HL-60 (cell line): ENCODE measurements around the gene RUNX2.

ENCODE experiments used
- GABPA ChIP-seq: IDR thresholded peaks from 2 replicates; pipeline ENCODE4 v1.6.1; 2012; ENCODE audit warnings: low read depth
- POLR2AphosphoS5 ChIP-seq: IDR thresholded peaks from 2 replicates; pipeline ENCODE4 v1.6.1; 2012; ENCODE audit warnings: low read depth
- SPI1 ChIP-seq: IDR thresholded peaks from 2 replicates; pipeline ENCODE4 v1.6.1; 2012; ENCODE audit warnings: low read depth, mild to moderate bottlenecking, borderline replicate concordance
- TF ChIP-seq, protein P1 (sequence below): IDR thresholded peaks from 2 replicates; pipeline ENCODE4 v1.6.1; 2012; ENCODE audit warnings: low read depth; ENCODE audit not compliant: insufficient replicate concordance
- TF ChIP-seq, protein P2 (sequence below): IDR thresholded peaks from one replicate; pipeline ENCODE4 v1.5.1; 2011; ENCODE audit warnings: low read length, control low read depth, inconsistent platforms; ENCODE audit not compliant: insufficient read depth

DNA sequence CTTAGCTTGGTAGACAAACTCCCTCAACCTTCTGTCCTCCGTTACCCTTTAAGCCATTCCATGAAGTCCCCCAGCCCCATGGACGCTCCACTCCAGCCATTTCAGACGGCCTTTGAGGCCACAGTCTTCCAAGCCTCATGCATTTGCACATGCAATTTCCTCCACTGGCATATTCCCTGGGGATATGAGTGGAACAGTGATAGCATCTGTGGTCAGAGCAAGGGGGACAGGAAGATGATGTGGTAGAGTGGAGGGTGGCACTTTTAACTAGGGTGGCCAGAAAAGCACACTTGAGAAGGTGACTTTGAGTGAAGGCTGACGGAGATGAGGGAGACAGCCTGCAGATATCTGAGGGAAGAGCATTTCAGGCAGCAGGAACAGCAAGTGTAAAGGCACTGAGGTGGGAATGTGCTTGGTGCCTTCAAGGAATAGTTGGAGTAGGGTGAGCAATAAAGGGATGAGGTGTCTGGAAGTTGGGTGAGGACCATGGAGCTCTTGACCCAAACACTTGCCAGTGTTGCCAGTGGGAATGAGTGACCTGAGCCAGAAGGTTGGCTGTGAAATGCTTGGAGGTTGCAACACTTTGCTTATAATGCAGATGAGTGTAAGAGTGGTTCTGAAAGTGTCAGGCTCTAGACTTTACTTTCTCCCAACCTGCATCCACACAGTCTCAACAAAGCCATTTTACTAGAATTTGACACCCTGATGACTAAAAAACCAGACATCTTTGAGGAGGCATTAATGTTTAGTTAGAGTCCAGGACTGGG lies 325.2 kb downstream of the RUNX2 start:
- TF ChIP-seq, protein P1, sequence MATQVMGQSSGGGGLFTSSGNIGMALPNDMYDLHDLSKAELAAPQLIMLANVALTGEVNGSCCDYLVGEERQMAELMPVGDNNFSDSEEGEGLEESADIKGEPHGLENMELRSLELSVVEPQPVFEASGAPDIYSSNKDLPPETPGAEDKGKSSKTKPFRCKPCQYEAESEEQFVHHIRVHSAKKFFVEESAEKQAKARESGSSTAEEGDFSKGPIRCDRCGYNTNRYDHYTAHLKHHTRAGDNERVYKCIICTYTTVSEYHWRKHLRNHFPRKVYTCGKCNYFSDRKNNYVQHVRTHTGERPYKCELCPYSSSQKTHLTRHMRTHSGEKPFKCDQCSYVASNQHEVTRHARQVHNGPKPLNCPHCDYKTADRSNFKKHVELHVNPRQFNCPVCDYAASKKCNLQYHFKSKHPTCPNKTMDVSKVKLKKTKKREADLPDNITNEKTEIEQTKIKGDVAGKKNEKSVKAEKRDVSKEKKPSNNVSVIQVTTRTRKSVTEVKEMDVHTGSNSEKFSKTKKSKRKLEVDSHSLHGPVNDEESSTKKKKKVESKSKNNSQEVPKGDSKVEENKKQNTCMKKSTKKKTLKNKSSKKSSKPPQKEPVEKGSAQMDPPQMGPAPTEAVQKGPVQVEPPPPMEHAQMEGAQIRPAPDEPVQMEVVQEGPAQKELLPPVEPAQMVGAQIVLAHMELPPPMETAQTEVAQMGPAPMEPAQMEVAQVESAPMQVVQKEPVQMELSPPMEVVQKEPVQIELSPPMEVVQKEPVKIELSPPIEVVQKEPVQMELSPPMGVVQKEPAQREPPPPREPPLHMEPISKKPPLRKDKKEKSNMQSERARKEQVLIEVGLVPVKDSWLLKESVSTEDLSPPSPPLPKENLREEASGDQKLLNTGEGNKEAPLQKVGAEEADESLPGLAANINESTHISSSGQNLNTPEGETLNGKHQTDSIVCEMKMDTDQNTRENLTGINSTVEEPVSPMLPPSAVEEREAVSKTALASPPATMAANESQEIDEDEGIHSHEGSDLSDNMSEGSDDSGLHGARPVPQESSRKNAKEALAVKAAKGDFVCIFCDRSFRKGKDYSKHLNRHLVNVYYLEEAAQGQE = no peak
- TF ChIP-seq, protein P2, sequence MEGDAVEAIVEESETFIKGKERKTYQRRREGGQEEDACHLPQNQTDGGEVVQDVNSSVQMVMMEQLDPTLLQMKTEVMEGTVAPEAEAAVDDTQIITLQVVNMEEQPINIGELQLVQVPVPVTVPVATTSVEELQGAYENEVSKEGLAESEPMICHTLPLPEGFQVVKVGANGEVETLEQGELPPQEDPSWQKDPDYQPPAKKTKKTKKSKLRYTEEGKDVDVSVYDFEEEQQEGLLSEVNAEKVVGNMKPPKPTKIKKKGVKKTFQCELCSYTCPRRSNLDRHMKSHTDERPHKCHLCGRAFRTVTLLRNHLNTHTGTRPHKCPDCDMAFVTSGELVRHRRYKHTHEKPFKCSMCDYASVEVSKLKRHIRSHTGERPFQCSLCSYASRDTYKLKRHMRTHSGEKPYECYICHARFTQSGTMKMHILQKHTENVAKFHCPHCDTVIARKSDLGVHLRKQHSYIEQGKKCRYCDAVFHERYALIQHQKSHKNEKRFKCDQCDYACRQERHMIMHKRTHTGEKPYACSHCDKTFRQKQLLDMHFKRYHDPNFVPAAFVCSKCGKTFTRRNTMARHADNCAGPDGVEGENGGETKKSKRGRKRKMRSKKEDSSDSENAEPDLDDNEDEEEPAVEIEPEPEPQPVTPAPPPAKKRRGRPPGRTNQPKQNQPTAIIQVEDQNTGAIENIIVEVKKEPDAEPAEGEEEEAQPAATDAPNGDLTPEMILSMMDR = no peak
- TF ChIP-seq POLR2AphosphoS5 = no peak
- TF ChIP-seq GABPA = no peak
- no peak for TF ChIP-seq SPI1
